Measurements from ENCODE around the gene PLTP.

DNA sequence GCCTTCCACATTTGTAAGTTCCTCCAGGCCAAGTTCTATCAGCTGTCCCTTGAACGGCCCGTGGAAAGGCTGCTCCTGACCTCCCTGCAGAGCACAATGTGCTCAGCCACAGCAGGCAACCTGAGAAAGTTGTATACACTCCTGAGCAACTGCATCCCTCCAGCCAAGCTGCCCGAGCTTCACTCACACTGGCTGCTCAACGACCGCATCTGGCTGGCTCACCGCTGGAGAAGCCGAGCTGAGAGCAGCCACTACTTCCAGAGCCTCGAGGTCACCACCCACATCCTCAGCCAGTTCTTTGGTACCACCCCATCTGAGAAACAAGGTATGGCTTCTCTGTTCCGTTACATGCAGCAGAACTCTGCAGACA is 28.9 kb downstream of the PLTP start:
- no peak for TF ChIP-seq CTCF (IDR thresholded peaks at IDR 0.05 in 2 of 3, conservative IDR thresholded peaks at IDR 0.05 in 1 of 3; ENCODE audit: borderline replicate concordance in 1 of 3, insufficient read depth in 1 of 3, low read depth in 2 of 3, low read length in 2 of 3)
- no peak for TF ChIP-seq JUND (IDR thresholded peaks at IDR 0.05)
- no peak for TF ChIP-seq POLR2AphosphoS5 (IDR thresholded peaks at IDR 0.05; ENCODE audit: low read depth, low read length)
- TF ChIP-seq CBX3 (IDR thresholded peaks at IDR 0.05; ENCODE audit: low read depth), result no peak
- TF ChIP-seq REST (IDR thresholded peaks at IDR 0.05; ENCODE audit: low read depth), result no peak
- no peak for TF ChIP-seq ZNF274 (IDR thresholded peaks at IDR 0.05; ENCODE audit: low read depth, low read length)
- no peak for TF ChIP-seq YY1 (IDR thresholded peaks at IDR 0.05; ENCODE audit: extremely low read depth, insufficient replicate concordance, low read depth, low read length)
- no peak for TF ChIP-seq POLR2A (IDR thresholded peaks at IDR 0.05; ENCODE audit: borderline replicate concordance, extremely low read depth, insufficient read depth, insufficient read length)
- TF ChIP-seq SIN3A (IDR thresholded peaks at IDR 0.05; ENCODE audit: low read depth), result no peak
- TF ChIP-seq EGR1 (IDR thresholded peaks at IDR 0.05; ENCODE audit: low read depth), result no peak
- no peak for TF ChIP-seq EZH2 (IDR thresholded peaks at IDR 0.05)
- TF ChIP-seq ZBTB33 (IDR thresholded peaks at IDR 0.05; ENCODE audit: extremely low read depth, insufficient replicate concordance, low read length), result no peak

Measured in HCT116 (cell line).